ENCODE results near the gene PNPLA7. TPM values are rescaled to one million over a fixed set of nuclear protein-coding genes. Genes with fewer than 3 reads are reported as not detected.

The PNPLA7 gene
- total RNA-seq, 1 donor from 2014 or later: 7.2 TPM

DNA sequence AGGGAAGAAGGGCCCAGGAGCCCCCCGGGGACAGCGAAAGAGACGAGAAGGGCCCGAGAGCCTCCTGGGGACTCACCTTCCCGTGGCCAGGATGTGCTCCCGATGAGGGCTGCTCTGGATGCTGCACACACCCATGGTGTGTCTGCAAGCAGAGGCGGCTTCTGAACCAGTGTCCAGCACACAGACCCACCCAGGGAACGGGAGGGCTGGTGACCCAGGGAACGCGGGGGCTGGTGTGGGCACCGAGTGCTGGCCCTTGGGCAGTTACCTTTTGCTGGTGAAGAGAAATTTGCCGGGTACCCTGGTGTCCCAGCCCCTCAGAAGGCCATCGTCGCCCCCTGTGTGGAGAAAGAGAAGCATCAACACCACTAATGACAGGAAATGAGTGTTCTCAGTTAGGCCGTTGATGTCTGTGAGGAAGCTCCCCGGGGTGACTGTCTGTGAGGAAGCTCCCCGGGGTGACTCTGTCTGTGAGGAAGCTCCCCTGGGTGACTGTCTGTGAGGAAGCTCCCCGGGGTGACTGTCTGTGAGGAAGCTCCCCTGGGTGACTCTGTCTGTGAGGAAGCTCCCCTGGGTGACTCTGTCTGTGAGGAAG, 14.7 kb upstream of the PNPLA7 start:
- no peaks in the 10 kb centered on the region for H3K9me3 Mint-ChIP-seq (ENCODE audit: unreplicated experiment)
- no peaks in the 10 kb centered on the region for H3K27me3 Mint-ChIP-seq (ENCODE audit: unreplicated experiment)
- DNase-seq (ENCODE audit: extremely low spot score, unreplicated experiment): no peak
- H3K4me1 Mint-ChIP-seq (ENCODE audit: unreplicated experiment): no peaks in the 10 kb centered on the region
- peaks cover 26% of the 10 kb centered on the region for H3K36me3 Mint-ChIP-seq (ENCODE audit: unreplicated experiment)
- no peak overlapping the region for H3K4me3 Mint-ChIP-seq (ENCODE audit: unreplicated experiment)
- TF ChIP-seq, protein P1, sequence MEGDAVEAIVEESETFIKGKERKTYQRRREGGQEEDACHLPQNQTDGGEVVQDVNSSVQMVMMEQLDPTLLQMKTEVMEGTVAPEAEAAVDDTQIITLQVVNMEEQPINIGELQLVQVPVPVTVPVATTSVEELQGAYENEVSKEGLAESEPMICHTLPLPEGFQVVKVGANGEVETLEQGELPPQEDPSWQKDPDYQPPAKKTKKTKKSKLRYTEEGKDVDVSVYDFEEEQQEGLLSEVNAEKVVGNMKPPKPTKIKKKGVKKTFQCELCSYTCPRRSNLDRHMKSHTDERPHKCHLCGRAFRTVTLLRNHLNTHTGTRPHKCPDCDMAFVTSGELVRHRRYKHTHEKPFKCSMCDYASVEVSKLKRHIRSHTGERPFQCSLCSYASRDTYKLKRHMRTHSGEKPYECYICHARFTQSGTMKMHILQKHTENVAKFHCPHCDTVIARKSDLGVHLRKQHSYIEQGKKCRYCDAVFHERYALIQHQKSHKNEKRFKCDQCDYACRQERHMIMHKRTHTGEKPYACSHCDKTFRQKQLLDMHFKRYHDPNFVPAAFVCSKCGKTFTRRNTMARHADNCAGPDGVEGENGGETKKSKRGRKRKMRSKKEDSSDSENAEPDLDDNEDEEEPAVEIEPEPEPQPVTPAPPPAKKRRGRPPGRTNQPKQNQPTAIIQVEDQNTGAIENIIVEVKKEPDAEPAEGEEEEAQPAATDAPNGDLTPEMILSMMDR (IDR thresholded peaks at IDR 0.05): no peak
- H3K27ac Mint-ChIP-seq (ENCODE audit: unreplicated experiment): no peak overlapping the region

DNA sequence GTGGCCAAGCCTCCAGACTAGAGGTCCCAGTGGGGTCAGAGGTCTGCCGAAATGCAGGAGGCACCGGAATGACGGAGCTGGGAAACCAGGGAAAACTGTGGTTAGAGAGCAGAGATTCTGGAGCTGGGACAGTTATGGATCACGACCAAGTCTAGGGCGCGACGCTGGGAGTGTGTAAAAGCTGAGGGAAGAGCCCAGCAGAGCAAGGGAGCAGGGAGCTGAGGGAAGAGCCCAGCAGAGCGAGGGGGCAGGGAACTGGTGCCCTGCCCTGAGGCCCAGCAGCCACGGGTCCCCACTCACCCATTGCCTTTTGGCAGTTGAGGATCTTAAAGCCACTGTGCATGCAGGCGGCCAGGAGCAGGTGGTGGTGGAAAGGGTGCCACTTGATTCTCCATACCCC, 13.9 kb upstream of the PNPLA7 start:
- Mint-ChIP-seq H3K4me1 (ENCODE audit: unreplicated experiment) (no peaks in the 10 kb centered on the region), H3K27ac (ENCODE audit: unreplicated experiment) (no peak overlapping the region), H3K36me3 (ENCODE audit: unreplicated experiment) (peaks cover 32% of the 10 kb centered on the region), H3K4me3 (ENCODE audit: unreplicated experiment) (no peak overlapping the region), H3K9me3 (ENCODE audit: unreplicated experiment) (no peaks in the 10 kb centered on the region), H3K27me3 (ENCODE audit: unreplicated experiment) (no peaks in the 10 kb centered on the region)
- DNase-seq (ENCODE audit: extremely low spot score, unreplicated experiment): no peak
- TF ChIP-seq, protein P1 (IDR thresholded peaks at IDR 0.05): no peak

DNA sequence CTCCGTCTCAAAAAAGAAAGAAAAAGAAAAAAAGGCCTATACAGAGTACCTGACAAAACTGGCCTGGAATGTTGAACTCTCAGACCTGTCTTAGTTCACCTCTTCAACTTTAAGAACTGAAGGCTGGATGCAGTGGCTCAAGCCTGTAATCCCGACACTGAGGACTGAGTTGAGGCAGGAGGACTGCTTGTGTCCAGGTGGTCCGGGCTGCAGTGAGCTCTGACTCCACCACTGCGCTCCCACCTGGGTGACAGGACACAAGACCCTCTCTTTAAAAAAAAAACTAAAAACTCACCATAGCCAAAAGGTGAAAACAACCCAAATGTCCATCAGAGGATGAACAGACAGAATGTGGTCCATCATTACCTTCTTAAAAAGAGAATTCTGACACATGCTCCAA, 7.9 kb upstream of the PNPLA7 start:
- Mint-ChIP-seq H3K4me3 (ENCODE audit: unreplicated experiment) (no peak overlapping the region), H3K27ac (ENCODE audit: unreplicated experiment) (no peak overlapping the region), H3K27me3 (ENCODE audit: unreplicated experiment) (no peaks in the 10 kb centered on the region), H3K36me3 (ENCODE audit: unreplicated experiment) (peaks cover 43% of the 10 kb centered on the region), H3K4me1 (ENCODE audit: unreplicated experiment) (no peaks in the 10 kb centered on the region), H3K9me3 (ENCODE audit: unreplicated experiment) (no peaks in the 10 kb centered on the region)
- DNase-seq (ENCODE audit: extremely low spot score, unreplicated experiment): no peak
- TF ChIP-seq, protein P1 (IDR thresholded peaks at IDR 0.05): no peak

DNA sequence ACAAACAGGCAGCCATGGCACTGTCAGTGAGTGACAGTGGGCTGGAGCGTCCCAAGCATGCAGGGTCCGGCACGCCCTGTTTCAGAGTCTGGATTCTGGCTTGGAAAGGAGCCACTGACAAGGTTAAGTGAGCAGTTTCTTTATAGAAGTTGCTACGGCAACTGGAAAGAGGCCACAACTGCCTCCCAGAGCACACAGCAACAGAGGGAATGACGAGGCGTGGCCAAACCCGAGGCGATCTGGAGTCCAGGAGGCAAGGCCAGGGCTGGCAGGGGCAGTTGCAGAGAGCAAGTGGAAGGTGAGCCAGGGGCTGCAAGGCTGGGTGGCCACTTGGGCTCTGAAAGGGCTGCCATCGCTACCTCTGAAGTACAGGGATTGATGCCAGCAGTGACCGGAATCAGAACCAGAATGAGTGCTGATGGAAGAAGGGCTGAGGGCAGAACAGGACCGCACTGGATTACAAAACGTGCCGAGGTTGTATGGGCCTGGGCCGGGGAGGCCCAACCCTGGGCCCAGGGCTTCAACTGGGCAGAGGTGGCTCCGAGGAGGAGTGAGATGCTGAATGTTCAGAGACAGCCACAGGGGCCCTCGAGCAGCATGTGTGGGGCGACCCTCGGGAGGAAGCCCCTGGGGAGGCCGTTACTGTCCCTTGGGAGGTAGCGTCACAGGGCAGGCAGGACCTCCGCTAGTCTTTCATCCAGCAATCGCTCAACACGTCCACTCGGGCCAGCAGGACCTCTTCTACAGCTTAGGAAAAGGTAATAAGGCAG, 6.1 kb upstream of the PNPLA7 start:
- Mint-ChIP-seq H3K27ac (ENCODE audit: unreplicated experiment) (peak overlapping the region; percentile 18), H3K36me3 (ENCODE audit: unreplicated experiment) (peaks cover 34% of the 10 kb centered on the region)
- no peak for DNase-seq (ENCODE audit: extremely low spot score, unreplicated experiment)

DNA sequence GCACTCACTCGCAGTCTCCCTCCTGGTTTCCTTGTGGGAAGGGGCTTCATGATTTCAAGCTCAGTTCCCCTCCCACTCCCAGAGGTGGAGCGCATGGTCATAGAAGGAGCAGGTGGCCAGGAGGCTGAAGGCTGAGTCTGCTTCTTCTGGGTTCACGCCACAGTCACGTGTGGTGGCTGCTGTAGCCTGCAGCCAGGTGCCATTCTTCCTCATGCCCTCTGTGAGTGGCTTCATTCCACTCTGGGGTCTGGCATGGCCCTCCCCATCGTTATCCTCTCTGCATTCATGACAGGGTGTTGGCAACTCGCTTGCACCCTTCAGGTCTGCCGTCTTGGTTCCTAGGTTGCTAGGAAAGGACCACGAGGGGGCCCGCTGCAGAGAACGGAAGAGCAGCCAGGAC, 5.0 kb upstream of the PNPLA7 start:
- Mint-ChIP-seq H3K4me3 (ENCODE audit: unreplicated experiment) (no peak overlapping the region), H3K27me3 (ENCODE audit: unreplicated experiment) (no peaks in the 10 kb centered on the region), H3K36me3 (ENCODE audit: unreplicated experiment) (peaks cover 34% of the 10 kb centered on the region), H3K9me3 (ENCODE audit: unreplicated experiment) (no peaks in the 10 kb centered on the region), H3K27ac (ENCODE audit: unreplicated experiment) (no peak overlapping the region), H3K4me1 (ENCODE audit: unreplicated experiment) (peaks cover 7% of the 10 kb centered on the region)
- TF ChIP-seq, protein P1 (IDR thresholded peaks at IDR 0.05): no peak
- DNase-seq (ENCODE audit: extremely low spot score, unreplicated experiment): no peak

More for the DNA sequence above, 6.1 kb upstream of the PNPLA7 start:
- H3K4me3 Mint-ChIP-seq (ENCODE audit: unreplicated experiment): no peak overlapping the region
- H3K9me3 Mint-ChIP-seq (ENCODE audit: unreplicated experiment): no peaks in the 10 kb centered on the region
- H3K4me1 Mint-ChIP-seq (ENCODE audit: unreplicated experiment): peaks cover 5% of the 10 kb centered on the region
- TF ChIP-seq, protein P1 (IDR thresholded peaks at IDR 0.05): no peak
- H3K27me3 Mint-ChIP-seq (ENCODE audit: unreplicated experiment): no peaks in the 10 kb centered on the region
